ENCODE data around the gene CFAP251.
"Not testable (repeated sequence)": the region's sequence is repeated elsewhere in the genome, so short reads cannot be mapped to it uniquely, and the experiment has no call there.

Gene CFAP251, protein sequence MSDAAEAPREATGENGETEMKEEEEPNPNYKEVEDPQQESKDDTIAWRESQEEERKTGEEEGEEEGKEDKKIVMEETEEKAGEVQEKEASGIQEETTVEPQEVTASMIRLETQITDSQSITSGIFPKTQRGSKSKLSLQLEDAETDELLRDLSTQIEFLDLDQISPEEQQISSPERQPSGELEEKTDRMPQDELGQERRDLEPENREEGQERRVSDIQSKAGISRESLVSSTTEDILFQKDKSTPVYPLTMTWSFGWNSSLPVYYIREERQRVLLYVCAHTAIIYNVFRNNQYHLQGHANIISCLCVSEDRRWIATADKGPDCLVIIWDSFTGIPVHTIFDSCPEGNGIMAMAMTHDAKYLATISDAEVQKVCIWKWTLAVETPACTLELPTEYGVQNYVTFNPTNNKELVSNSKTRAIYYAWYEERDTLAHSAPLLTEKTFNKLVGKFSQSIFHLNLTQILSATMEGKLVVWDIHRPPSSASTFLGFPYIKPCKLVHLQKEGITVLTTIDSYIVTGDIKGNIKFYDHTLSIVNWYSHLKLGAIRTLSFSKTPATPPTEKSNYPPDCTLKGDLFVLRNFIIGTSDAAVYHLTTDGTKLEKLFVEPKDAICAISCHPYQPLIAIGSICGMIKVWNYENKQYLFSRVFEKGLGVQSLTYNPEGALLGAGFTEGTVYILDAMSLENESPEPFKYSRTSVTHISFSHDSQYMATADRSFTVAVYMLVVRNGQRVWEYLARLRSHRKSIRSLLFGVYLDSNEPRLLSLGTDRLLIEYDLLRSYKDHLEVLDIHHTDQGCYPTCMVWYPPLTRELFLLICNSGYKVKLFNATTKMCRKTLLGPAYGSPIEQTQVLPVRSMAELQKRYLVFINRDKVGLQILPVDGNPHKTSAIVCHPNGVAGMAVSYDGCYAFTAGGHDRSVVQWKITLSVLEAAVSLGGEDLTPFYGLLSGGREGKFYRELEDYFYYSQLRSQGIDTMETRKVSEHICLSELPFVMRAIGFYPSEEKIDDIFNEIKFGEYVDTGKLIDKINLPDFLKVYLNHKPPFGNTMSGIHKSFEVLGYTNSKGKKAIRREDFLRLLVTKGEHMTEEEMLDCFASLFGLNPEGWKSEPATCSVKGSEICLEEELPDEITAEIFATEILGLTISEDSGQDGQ

DNA sequence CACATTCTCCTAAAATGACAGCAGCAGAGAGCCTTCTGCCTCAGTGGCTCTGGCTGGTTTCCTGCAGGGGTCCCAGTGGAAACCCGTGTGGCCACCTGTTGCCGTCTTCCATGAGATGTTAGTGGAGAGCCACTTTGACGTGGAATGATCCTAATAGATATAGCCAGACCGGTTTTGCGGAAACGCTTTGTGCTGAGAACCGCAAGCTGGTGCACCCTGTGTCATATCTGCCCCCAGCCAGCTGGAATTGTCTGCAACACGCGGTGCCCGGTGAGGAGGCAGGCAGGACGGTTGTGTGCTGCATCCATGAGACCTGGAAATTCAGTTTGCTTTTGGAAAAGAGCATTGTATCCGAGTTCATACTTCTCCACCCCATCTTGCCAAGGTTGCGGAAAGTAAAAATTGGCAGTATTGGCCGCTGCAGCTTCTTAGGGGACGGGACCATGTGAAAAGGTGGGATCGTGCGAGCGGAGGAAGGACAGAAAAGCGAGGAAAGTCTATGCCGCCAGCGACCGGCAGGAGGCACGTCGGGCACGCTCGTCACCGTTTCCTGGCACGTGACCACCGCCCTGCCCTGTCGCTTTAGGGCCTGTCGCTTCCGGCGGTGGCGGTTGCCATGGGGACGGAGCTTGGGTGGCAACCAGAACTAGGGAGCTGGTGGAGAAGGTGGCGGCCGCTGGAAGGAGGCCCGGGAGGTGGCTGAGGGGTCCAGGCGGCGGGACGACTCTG lies at the start of gene CFAP251:
TSS of gene CFAP251 (plus strand) at position 643 of the 729 bp plus-strand sequence. CDS start 2,714 bp downstream, outside the sequence.
- Histone ChIP-seq H3K4me3 (ENCODE audit: low read length) (peak within 1 kb of the TSS; percentile 71), H3K9ac (ENCODE audit: low read length) (peak within 1 kb of the TSS; percentile 11), H3K27ac (ENCODE audit: low read depth, low read length) (no peak within 1 kb of the TSS), H3K36me3 (ENCODE audit: control insufficient read depth, insufficient read depth, low read length) (peaks cover 4% of the 10 kb centered on the region), H3K4me1 (ENCODE audit: control insufficient read depth, insufficient read depth, low read length) (no peaks in the 10 kb centered on the region), H3K27me3 (ENCODE audit: control insufficient read depth, insufficient read depth, low read length) (no peaks in the 10 kb centered on the region)

DNA sequence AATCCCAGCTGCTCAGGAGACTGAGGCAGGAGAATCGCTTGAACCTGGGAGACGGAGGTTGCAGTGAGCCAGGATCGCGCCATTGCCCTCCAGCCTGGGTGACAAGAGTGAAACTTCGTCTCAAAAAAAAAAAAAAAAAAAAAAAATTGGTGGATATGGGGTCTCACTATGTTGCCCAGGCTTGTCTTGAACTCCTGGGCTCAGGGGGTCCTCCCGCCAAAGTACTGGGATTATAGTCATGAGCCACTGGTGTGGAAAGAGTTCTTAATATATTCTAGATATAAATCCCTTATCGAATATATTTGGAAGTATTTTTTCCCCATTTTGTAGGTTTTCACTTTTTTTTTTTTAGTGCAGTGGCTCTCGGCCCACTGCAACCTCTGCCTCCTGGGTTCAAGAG lies 49.2 kb upstream of the CFAP251 start:
- H3K9ac ChIP-seq (ENCODE audit: low read length); H3K27me3 ChIP-seq (ENCODE audit: control insufficient read depth, insufficient read depth, low read length); H3K4me3 ChIP-seq (ENCODE audit: low read length); H3K27ac ChIP-seq (ENCODE audit: low read depth, low read length); H3K36me3 ChIP-seq (ENCODE audit: control insufficient read depth, insufficient read depth, low read length); H3K4me1 ChIP-seq (ENCODE audit: control insufficient read depth, insufficient read depth, low read length): not testable (repeated sequence)

DNA sequence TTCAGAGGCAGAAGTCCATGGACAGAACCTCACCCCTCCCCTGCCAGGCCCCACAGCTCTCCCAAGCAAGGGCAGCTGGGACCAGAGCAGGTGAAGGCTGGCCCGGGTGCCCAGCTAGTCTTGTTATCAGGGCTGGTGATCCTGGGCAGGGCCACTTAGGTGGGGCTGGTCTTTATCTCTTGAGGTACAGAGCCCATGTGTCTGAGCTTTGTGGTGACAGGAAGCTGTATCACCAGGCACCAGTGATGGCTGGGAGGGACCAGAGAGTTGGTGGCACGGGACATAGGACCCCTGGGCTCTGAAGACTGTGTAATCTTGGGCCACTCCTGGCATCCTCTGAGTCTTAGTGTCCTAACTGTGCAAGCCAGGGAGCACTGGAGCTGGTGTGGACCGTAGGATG lies 46.9 kb upstream of the CFAP251 start:
- Histone ChIP-seq H3K27me3 (ENCODE audit: control insufficient read depth, insufficient read depth, low read length) (no peaks in the 10 kb centered on the region), H3K4me3 (ENCODE audit: low read length) (no peak overlapping the region)

DNA sequence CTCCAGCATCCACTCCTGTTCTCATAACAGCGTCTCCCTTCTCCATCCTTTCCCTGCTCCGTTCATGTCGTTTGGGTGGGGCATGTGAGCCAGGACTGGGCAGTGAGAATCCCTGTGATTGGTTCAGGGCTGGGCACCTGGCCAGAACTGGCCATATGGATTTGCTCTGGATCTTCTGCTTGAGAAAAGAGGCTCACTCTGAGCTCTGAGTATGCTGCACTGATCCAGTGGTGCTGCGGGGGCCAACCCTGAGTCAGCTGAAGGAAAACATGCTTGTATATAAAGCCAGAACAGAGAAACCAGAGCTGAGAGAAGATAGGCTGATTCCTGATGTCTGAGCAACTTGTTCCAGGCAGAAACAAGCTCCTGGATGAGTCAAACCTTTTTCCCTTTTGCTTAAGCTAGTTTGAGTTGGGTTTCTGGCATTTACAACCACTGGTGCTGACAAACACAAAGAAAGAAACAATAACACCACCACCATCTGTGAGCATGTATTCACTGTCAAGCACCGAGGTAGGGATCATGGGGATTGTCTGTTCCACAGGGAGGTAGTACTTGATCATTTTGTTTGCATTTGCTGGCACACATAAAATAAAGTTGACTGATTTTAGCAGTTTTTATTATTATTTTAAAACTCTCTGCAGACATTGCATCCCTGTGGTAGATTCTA lies 45.7 kb upstream of the CFAP251 start:
- Histone ChIP-seq H3K4me1 (ENCODE audit: control insufficient read depth, insufficient read depth, low read length) (peaks cover 5% of the 10 kb centered on the region), H3K36me3 (ENCODE audit: control insufficient read depth, insufficient read depth, low read length) (no peaks in the 10 kb centered on the region), H3K4me3 (ENCODE audit: low read length) (no peak overlapping the region), H3K9ac (ENCODE audit: low read length) (no peak overlapping the region), H3K27me3 (ENCODE audit: control insufficient read depth, insufficient read depth, low read length) (no peaks in the 10 kb centered on the region), H3K27ac (ENCODE audit: low read depth, low read length) (peak overlapping the region; percentile 62)

More for the DNA sequence above, 46.9 kb upstream of the CFAP251 start:
- no peak overlapping the region for H3K27ac ChIP-seq (ENCODE audit: low read depth, low read length)
- H3K36me3 ChIP-seq (ENCODE audit: control insufficient read depth, insufficient read depth, low read length): no peaks in the 10 kb centered on the region
- peaks cover 5% of the 10 kb centered on the region for H3K4me1 ChIP-seq (ENCODE audit: control insufficient read depth, insufficient read depth, low read length)
- H3K9ac ChIP-seq (ENCODE audit: low read length): no peak overlapping the region

DNA sequence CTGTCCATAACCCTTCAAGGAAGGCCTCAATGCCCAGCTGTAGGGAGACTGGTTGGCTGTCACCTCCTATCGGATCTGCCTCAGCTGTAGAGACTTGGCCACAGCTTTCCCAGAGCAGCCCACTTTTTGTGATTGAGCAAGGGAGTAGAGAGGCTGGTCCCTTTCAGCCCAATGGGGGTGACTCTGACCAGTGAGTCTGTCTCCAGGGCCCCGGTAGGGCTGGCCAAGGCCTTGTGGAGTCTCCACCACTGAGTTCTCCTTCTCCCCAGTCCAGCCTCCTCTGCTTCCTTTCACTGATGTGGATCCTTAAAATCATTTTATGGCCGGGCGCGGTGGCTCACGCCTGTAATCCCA lies 45.2 kb upstream of the CFAP251 start:
- Histone ChIP-seq H3K27ac (ENCODE audit: low read depth, low read length) (peak overlapping the region; percentile 62), H3K9ac (ENCODE audit: low read length) (no peak overlapping the region), H3K4me1 (ENCODE audit: control insufficient read depth, insufficient read depth, low read length) (peaks cover 5% of the 10 kb centered on the region), H3K27me3 (ENCODE audit: control insufficient read depth, insufficient read depth, low read length) (no peaks in the 10 kb centered on the region), H3K4me3 (ENCODE audit: low read length) (no peak overlapping the region), H3K36me3 (ENCODE audit: control insufficient read depth, insufficient read depth, low read length) (no peaks in the 10 kb centered on the region)

DNA sequence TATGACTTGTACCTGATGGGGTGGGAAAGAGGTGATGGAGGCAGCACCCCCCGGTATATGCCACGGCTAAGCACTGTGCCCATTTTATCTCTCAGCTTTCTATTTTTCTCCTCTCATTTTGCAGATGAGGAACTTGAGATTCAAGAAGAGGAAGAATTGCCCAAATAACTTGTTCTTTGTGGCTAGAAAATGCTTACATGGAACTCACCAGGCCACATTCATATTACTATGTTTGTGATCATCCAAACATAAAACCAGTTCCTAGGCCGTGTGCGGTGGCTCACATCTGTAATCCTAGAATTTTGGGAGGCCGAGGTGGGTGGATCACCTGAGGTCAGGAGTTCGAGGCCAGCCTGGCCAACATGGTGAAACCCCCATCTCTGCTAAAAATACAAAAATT lies 44.3 kb upstream of the CFAP251 start:
- no peaks in the 10 kb centered on the region for H3K36me3 ChIP-seq (ENCODE audit: control insufficient read depth, insufficient read depth, low read length)
- peaks cover 5% of the 10 kb centered on the region for H3K4me1 ChIP-seq (ENCODE audit: control insufficient read depth, insufficient read depth, low read length)
- no peaks in the 10 kb centered on the region for H3K27me3 ChIP-seq (ENCODE audit: control insufficient read depth, insufficient read depth, low read length)
- H3K4me3 ChIP-seq (ENCODE audit: low read length): no peak overlapping the region
- H3K9ac ChIP-seq (ENCODE audit: low read length): no peak overlapping the region
- no peak overlapping the region for H3K27ac ChIP-seq (ENCODE audit: low read depth, low read length)

DNA sequence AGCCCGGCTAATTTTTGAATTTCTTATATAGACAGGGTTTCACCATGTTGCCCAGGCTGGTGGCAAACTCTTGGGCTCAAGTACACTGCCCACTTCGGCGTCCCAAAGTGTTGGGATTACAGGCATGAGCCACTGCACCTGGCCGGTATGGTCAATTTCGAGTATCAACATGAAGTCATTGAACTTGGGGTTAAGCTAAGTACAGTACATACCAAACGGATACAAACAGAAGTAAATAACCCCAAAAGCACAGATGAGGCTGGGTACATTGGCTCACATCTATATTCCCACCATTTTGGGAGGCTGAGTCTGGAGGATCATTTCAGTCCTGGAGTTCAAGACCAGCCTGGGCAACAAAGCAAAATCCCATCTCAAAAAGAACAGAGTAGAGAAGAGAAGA lies 42.8 kb upstream of the CFAP251 start:
- Histone ChIP-seq H3K4me3 (ENCODE audit: low read length) (no peak overlapping the region), H3K4me1 (ENCODE audit: control insufficient read depth, insufficient read depth, low read length) (peaks cover 5% of the 10 kb centered on the region)

DNA sequence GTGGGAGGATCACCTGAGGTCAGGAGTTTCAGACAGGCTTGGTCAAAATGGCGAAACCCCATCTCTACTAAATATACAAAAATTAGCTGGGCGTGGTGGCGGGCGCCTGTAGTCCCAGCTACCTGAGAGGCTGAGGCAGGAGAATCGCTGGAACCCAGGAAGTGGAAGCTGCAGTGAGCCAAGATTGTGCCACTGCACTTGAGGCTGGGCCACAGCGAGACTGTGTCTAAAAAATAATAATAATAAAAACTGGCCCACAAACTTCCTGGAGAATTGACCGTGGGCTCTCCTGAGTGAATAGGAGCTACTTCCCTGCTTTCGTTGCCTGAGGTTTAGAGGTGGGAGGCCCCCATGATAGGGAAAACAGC lies 42.3 kb upstream of the CFAP251 start:
- H3K4me1 ChIP-seq (ENCODE audit: control insufficient read depth, insufficient read depth, low read length); H3K9ac ChIP-seq (ENCODE audit: low read length); H3K27ac ChIP-seq (ENCODE audit: low read depth, low read length); H3K4me3 ChIP-seq (ENCODE audit: low read length); H3K36me3 ChIP-seq (ENCODE audit: control insufficient read depth, insufficient read depth, low read length); H3K27me3 ChIP-seq (ENCODE audit: control insufficient read depth, insufficient read depth, low read length): not testable (repeated sequence)

More for the DNA sequence above, 42.8 kb upstream of the CFAP251 start:
- H3K27ac ChIP-seq (ENCODE audit: low read depth, low read length): no peak overlapping the region
- no peak overlapping the region for H3K9ac ChIP-seq (ENCODE audit: low read length)
- H3K36me3 ChIP-seq (ENCODE audit: control insufficient read depth, insufficient read depth, low read length): no peaks in the 10 kb centered on the region
- no peaks in the 10 kb centered on the region for H3K27me3 ChIP-seq (ENCODE audit: control insufficient read depth, insufficient read depth, low read length)

DNA sequence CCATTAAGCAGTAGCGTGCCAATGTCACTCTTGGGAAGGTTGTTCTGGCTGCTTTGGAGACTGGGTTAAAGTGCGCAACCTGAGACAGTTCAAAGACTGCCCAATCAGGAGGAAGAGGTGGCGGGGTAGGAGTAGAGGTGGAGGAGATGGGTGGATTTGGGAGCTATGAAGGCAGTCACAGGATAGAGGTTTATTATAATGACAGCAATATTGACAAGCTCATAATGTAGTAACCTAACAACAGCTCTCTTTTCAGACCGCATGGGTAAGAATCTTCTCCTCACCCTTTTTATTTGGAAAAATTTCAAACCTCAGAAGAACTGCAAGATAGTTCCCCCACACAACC lies 35.1 kb upstream of the CFAP251 start:
- Histone ChIP-seq H3K27ac (ENCODE audit: low read depth, low read length) (no peak overlapping the region), H3K36me3 (ENCODE audit: control insufficient read depth, insufficient read depth, low read length) (no peaks in the 10 kb centered on the region), H3K27me3 (ENCODE audit: control insufficient read depth, insufficient read depth, low read length) (no peaks in the 10 kb centered on the region)

DNA sequence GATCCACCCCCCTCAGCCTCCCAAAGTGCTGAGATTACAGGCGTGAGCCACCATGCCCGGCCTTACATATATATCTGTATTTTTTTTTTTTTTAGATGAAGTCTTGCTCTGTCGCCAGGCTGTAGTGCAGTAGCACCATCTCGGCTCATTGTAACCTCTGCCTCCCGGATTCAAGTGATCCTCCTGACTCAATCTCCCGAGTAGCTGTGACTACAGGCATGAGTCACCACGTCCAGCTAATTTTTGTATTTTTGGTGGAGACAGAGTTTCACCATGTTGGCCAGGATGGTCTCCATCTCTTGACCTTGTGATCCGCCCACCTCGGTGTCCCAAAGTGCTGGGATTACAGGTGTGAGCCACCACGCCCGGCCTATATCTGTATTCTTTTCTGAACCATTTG lies 33.3 kb upstream of the CFAP251 start:
- H3K27ac ChIP-seq (ENCODE audit: low read depth, low read length); H3K9ac ChIP-seq (ENCODE audit: low read length); H3K4me1 ChIP-seq (ENCODE audit: control insufficient read depth, insufficient read depth, low read length); H3K27me3 ChIP-seq (ENCODE audit: control insufficient read depth, insufficient read depth, low read length); H3K4me3 ChIP-seq (ENCODE audit: low read length); H3K36me3 ChIP-seq (ENCODE audit: control insufficient read depth, insufficient read depth, low read length): not testable (repeated sequence)

More for the DNA sequence above, 35.1 kb upstream of the CFAP251 start:
- Histone ChIP-seq H3K4me3 (ENCODE audit: low read length) (no peak overlapping the region), H3K9ac (ENCODE audit: low read length) (no peak overlapping the region), H3K4me1 (ENCODE audit: control insufficient read depth, insufficient read depth, low read length) (no peaks in the 10 kb centered on the region)

DNA sequence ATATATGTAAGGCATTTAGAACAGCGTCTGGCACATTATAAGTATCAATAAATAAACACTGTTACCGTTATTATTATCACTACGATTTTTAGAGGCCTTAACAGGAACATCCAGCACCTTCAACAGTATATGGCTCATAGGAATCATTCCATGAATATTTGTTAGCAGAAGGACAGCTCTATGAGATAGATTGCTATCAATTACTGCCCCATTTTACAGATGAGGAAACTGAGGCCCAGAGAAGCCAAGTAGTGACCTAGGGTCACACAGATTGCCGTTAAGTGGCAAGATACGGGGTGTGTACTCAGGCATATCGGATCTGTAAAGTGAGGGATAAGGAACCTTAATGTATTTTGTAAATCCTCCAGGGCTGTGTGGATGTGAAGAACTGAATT lies 30.3 kb upstream of the CFAP251 start:
- H3K9ac ChIP-seq (ENCODE audit: low read length): no peak overlapping the region
- peaks cover 9% of the 10 kb centered on the region for H3K4me1 ChIP-seq (ENCODE audit: control insufficient read depth, insufficient read depth, low read length)
- H3K27ac ChIP-seq (ENCODE audit: low read depth, low read length): peak overlapping the region; percentile 53
- no peaks in the 10 kb centered on the region for H3K27me3 ChIP-seq (ENCODE audit: control insufficient read depth, insufficient read depth, low read length)
- peak overlapping the region; percentile 96 for H3K4me3 ChIP-seq (ENCODE audit: low read length)
- no peaks in the 10 kb centered on the region for H3K36me3 ChIP-seq (ENCODE audit: control insufficient read depth, insufficient read depth, low read length)

Data from rectal smooth muscle tissue (tissue), 1 donor.